GM12878 (cell line): ENCODE data around the gene EXO5. TPM values are rescaled to one million over a fixed set of nuclear protein-coding genes. Genes with fewer than 3 reads are reported as not detected.

Source experiments
- BACH1 ChIP-seq: fragments of 450-650 bp; IDR thresholded peaks from 2 replicates; pipeline ENCODE4 v1.6.1; 2017; ENCODE audit warnings: mild to moderate bottlenecking, borderline replicate concordance
- CBX5 ChIP-seq: sonication (generic); IDR thresholded peaks from 2 replicates; pipeline ENCODE4 v1.6.1; 2016; ENCODE audit warnings: low read depth, moderate library complexity, mild to moderate bottlenecking, inconsistent platforms
- CUX1 ChIP-seq: IDR thresholded peaks from 2 replicates; pipeline ENCODE4 v1.6.1; 2012; ENCODE audit warnings: improper control_type of control experiment, low read depth, low read length; ENCODE audit not compliant: insufficient replicate concordance
- MEF2A ChIP-seq: IDR thresholded peaks from 2 replicates; pipeline ENCODE4 v1.6.1; 2011; ENCODE audit warnings: low read depth, mild to moderate bottlenecking, low read length, moderate library complexity; ENCODE audit not compliant: insufficient read depth
- MLLT1 ChIP-seq: fragments of 450-650 bp; IDR thresholded peaks from 2 replicates; pipeline ENCODE4 v1.6.1; 2016; ENCODE audit warnings: mild to moderate bottlenecking
- POU2F2 ChIP-seq: IDR thresholded peaks from 3 replicates; pipeline ENCODE4 v1.6.1; 2011; ENCODE audit warnings: low read depth, mild to moderate bottlenecking, low read length, borderline replicate concordance
- SMAD1 ChIP-seq: fragments of 450-650 bp; IDR thresholded peaks from 2 replicates; pipeline ENCODE4 v1.6.1; 2018; ENCODE audit warnings: mild to moderate bottlenecking, low read depth; ENCODE audit not compliant: partially characterized antibody
- polyA plus RNA-seq, 11 experiments: library from polyadenylated mRNA; depleted of rRNA in 4 of 11; unstranded in 6 of 11; stranded (reverse) in 5 of 11; fragments of >200 nt; fragmentation: Nextera tagmentation in 4 of 11; fragmentation: Illumina TruSeq in 1 of 11; extraction: Ambion mirVana in 4 of 11; extraction: Trizol in 1 of 11; gene quantifications; 1 replicate in 1 of 11; 2 replicates in 10 of 11; pipeline versions ENCODE4 v1.2.1 to v1.2.3, GENCODE V29; 2011 to 2016; ENCODE audit warnings: inconsistent platforms in 2 of 11, missing spikeins in 2 of 11, low read depth in 1 of 11
- total RNA-seq, 4 experiments: library from RNA; depleted of rRNA in 3 of 4; stranded (reverse); fragments of >200 nt in 3 of 4; fragmentation: Illumina TruSeq in 1 of 4; extraction: Trizol in 1 of 4; gene quantifications; 2 replicates each; pipeline versions ENCODE4 v1.2.1 to v1.2.3, GENCODE V29; 2013 to 2021
- TF ChIP-seq, protein P1 (sequence below): fragments of 450-650 bp; IDR thresholded peaks from 2 replicates; pipeline ENCODE4 v1.6.1; 2017; ENCODE audit warnings: low read depth, mild to moderate bottlenecking, moderate library complexity

EXO5 gene
- total and polyA plus RNA-seq, 10 of the 15 experiments (the other 5 are each of a cell fraction or from before 2014, with no cell fraction given): 2.1 to 10.1 (median 8.5) TPM

DNA sequence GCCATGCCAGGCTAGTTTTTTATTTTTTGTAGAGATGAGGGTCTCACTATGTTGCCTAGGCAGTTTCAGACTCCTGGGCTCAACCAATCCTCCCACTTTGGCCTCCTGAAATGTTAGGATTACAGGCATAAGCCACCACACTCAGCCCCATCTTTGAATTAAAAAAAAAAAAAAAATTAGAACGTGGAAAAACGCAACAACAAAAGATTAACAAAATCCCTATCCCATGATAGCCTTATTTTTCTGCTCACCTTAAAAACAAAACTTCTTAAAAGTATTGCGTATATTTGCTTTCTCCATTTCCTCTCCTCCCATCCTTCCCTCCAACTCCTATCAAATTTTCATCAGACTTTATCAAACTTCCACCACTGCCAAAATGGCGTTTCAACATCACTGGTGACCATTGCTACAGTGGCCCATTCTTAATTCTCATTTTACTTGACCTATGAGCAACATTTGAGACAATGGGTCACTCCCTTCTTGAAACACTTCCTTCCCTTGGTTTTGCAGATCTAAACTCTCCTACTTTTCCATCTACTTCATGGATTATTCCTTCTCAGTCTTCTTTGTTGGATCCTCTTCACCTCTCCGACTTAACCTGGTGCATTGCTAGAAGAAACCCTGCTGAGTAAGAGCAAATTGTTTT lies 22.3 kb downstream of the EXO5 start (continued):
- TF ChIP-seq MLLT1 (peak; percentile 94), BACH1 (no peak), CUX1 (no peak), POU2F2 (no peak), MEF2A (no peak), SMAD1 (no peak), CBX5 (0 out of 2 replicates have a peak, but pooled peaks have one; percentile 9)
- TF ChIP-seq, protein P1, sequence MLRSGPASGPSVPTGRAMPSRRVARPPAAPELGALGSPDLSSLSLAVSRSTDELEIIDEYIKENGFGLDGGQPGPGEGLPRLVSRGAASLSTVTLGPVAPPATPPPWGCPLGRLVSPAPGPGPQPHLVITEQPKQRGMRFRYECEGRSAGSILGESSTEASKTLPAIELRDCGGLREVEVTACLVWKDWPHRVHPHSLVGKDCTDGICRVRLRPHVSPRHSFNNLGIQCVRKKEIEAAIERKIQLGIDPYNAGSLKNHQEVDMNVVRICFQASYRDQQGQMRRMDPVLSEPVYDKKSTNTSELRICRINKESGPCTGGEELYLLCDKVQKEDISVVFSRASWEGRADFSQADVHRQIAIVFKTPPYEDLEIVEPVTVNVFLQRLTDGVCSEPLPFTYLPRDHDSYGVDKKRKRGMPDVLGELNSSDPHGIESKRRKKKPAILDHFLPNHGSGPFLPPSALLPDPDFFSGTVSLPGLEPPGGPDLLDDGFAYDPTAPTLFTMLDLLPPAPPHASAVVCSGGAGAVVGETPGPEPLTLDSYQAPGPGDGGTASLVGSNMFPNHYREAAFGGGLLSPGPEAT: peak; percentile 63; the same call in 1 of the 2 replicates
